Choroid plexus epithelial cell (primary cell): Measurements from ENCODE around the gene CASP5.
"Not testable (repeated sequence)": the region's sequence is repeated elsewhere in the genome, so short reads cannot be mapped to it uniquely, and the experiment has no call there.

Source experiments
- DNase-seq: peaks from one replicate; pipeline ENCODE4 v3.0.0-alpha.2; 2010; ENCODE audit warnings: low read depth
- H3K4me3 ChIP-seq: 2 replicates; pipeline ENCODE4 v1.5.1; 2011; ENCODE audit warnings: low read depth, mild to moderate bottlenecking, control low read depth, low read length, moderate library complexity
- TF ChIP-seq, protein P1 (sequence below): conservative IDR thresholded peaks from 2 replicates; pipeline ENCODE4 v1.5.1; 2011; ENCODE audit warnings: low read depth, mild to moderate bottlenecking, control low read depth, inconsistent platforms, low read length, moderate library complexity

CASP5 gene

GRCh38 chr11:105023003-105023402 lies at the start of gene CASP5:
CASP5 (minus strand) TSS chr11:105023168; CDS start chr11:105023136, 32 bp downstream.
- no peak for DNase-seq

GRCh38 chr11:105072080-105072479 lies 49.1 kb upstream of the CASP5 start:
- not testable (repeated sequence) for H3K4me3 ChIP-seq, DNase-seq

More at GRCh38 chr11:105023003-105023402, at the start of gene CASP5:
- no peak within 1 kb of the TSS for H3K4me3 ChIP-seq
- TF ChIP-seq, protein P1, sequence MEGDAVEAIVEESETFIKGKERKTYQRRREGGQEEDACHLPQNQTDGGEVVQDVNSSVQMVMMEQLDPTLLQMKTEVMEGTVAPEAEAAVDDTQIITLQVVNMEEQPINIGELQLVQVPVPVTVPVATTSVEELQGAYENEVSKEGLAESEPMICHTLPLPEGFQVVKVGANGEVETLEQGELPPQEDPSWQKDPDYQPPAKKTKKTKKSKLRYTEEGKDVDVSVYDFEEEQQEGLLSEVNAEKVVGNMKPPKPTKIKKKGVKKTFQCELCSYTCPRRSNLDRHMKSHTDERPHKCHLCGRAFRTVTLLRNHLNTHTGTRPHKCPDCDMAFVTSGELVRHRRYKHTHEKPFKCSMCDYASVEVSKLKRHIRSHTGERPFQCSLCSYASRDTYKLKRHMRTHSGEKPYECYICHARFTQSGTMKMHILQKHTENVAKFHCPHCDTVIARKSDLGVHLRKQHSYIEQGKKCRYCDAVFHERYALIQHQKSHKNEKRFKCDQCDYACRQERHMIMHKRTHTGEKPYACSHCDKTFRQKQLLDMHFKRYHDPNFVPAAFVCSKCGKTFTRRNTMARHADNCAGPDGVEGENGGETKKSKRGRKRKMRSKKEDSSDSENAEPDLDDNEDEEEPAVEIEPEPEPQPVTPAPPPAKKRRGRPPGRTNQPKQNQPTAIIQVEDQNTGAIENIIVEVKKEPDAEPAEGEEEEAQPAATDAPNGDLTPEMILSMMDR = no peak

- no peak for DNase-seq
- TF ChIP-seq, protein P1 = no peak
- no peak overlapping the region for H3K4me3 ChIP-seq
Measured at GRCh38 chr11:105071089-105071732, 48.2 kb upstream of the CASP5 start.

- no peak for DNase-seq
- H3K4me3 ChIP-seq = no peak overlapping the region
- TF ChIP-seq, protein P1 = no peak
Measured at GRCh38 chr11:105070306-105070705, 47.3 kb upstream of the CASP5 start.

DNA sequence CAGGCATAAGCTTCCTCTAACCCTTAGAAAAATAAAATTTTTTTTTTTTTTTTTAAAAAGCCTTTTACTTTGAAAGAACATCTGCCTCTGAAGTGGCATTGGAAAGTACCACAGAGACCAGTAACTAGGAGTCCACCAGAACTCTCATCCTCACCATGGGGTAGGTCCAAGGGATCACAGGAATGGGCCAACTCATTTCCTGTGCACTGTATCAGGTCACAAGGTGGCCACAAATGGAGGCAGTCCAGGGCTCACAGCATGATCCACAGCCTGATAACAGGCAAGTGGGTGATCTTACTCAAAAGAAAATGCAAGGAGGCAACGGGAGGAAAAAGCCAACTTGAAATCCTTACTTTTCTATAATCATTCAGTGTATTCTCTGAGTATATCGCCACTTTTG lies 46.8 kb upstream of the CASP5 start:
- DNase-seq, H3K4me3 ChIP-seq: not testable (repeated sequence)

GRCh38 chr11:105063245-105063941 lies 40.4 kb upstream of the CASP5 start:
- not testable (repeated sequence) for H3K4me3 ChIP-seq

GRCh38 chr11:105057432-105057831 lies 34.5 kb upstream of the CASP5 start:
- H3K4me3 ChIP-seq = no peak overlapping the region
- DNase-seq = no peak
- TF ChIP-seq, protein P1 = no peak

More at GRCh38 chr11:105063245-105063941, 40.4 kb upstream of the CASP5 start:
- DNase-seq = not testable (repeated sequence)

DNA sequence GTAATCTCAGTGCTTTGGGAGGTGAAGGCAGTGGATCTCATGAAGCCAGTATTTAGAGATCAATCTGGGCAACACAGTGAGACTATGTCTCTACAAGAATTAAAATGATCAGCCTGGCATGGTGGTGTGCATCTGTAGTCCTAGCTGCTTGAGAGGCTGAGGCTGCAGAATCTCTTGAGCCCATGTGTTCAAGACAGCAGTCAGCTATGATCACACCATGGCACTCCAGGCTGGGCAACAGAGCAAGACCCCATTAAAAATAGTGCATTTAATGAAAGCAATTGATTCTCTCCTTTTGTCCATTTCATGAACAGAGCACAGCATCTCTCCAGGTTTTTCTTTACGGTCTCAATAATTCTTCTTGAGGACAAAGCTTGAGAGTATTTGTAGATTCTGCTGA lies 33.5 kb upstream of the CASP5 start:
- H3K4me3 ChIP-seq = no peak overlapping the region
- DNase-seq = no peak
- TF ChIP-seq, protein P1 = no peak
